T-helper 22 cell (primary cell): ENCODE results near the gene RGL2.
"Not testable (repeated sequence)": the region's sequence is repeated elsewhere in the genome, so short reads cannot be mapped to it uniquely, and the experiment has no call there.

ENCODE experiments used
- DNase-seq: peaks from one replicate; pipeline ENCODE4 v3.0.0-alpha.2; 2020; ENCODE audit warnings: low read depth

Gene RGL2

DNA sequence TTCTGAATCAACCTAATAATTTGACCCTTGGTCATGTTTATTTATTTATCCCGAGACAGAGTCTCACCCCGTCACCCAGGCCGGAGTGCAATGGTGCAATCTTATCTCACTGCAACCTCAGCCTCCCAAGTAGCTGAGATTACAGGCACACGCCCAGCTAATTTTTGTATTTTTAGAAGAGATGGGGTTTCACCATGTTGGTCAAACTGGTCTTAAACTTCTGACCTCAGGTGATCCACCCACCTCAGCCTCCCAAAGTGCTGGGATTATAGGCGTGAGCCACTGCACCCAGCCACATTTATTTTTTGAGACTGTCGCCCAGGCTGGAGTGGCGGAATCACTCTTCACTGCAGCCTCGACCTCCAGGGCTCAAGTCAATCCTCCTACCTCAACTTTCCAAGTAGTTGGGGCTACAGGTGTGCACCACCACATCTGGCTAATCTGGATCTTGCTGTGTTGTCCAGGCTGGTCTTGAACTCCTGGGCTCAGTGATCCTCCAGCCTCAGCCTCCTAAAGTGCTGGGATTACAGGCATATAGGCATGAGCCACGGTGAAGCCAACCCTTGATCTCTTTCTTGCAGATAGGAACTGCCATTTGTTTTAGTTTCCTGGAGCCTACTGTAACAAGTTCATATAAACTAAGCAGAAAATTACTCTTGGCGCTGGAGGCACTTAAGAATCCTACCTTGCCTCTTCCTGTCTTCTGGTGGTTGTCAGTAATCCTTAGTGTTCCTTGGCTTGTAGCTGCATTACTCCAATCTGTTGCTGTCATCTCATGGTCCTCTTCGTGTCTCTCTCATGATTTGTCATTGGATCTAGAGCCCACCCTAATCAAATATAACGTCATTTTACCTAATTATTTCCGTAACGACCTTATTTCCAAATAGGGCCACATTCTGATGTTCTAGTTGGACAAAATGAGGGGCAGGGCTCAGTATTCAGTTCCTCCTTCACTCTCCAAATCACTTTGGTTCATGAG lies 24.5 kb downstream of the RGL2 start:
- no peak for DNase-seq

DNA sequence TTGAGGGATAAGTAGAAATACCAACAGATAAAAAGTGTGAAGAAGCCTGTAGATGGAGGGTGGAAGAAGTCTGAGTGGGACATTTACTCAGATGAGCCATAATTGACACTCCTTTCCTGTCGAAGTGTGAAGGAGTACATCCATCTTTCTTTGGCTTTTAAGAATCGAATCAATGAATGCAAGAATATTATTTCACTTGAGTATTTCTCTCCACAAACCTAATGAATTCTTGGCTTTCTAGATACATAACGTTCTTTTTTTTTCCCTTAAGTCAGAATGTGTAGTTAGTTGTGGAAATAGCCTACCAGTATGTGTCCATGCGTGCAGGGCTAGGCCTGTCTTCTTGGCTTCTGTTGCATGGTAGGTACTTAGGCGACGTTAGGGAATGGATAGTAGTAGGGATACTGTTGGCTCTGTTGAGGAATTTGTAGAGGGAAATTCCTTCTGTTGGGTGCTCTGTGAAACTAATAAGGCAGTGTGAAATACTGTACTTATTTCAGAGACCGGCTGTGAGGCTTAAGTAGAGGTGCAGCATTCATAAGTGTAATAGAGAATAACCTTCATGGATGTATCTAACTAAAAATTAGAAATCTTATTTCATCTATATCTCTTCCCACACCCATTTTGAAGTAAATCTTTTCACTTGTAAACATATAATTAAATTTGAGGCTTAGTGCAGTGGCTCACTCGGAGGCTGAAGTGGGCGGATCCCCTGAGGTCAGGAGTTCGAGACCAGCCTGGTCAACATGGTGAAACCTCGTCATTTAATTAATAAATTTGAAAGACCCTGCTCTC lies 25.4 kb downstream of the RGL2 start:
- no peak for DNase-seq

GRCh38 chr6:33272275-33273128 lies 26.2 kb downstream of the RGL2 start:
- no peak for DNase-seq

DNA sequence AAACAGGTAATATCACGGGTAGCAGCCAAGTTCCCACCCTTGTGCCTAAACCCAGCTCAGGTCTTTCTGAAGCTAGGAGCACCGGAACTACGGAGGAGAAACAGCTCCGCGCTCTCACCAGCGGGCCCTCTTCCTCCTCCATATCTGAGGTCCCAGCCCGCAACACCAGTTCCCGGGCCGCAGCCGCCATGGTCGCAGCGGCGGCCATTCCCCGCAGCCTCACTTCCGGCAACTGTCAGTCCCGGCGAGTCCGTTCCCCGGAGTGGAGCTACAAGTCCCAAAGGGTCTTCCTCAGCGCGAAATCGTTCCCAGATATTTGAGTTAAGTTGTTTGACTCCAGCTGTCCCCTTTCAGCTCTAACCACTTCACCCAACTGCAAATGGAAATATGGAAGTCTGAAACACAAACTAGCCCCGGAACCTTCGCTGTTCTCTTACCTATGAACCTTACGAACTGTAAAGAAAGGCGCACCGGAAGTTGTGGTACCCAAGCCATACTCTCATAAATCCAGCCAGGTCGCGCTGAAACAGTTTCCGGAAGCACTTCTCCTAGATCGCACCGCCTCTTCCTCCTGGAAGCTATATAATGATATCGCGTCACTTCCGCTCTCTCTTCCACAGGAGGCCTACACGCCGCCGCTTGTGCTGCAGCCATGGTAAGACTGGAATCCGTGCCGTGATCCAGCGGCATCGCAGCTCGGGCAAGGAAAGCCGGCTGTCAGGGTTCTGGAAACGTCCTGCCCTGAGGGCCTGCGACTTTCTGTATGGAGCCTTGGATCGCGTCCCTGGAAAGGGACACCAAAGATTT lies 27.1 kb downstream of the RGL2 start, which contains the start of the genes RPS18 and VPS52:
RPS18 (plus strand) TSS at position 608 of the 807 bp plus-strand sequence; CDS start at position 653, 45 bp downstream.
VPS52 (minus strand) TSS at position 409 of the 807 bp plus-strand sequence; CDS start at position 208, 201 bp downstream.
- DNase-seq: peak; percentile 90

DNA sequence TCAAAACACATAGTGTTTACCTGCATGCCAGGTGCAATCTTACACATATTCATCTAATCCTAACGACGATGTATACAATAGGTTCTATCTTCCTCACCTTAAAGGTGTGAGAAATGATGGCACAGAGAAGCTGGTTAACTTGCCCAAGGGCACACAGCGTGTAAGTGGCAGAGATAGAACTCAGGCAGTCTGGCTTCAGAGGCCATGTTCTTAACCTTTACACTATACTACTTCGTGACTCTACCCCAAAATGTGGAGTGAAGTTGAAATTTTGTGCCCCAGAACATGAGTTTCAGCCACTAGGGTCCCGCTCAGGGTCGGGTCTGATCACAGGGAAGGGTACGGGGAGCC lies 27.6 kb downstream of the RGL2 start:
- no peak for DNase-seq

DNA sequence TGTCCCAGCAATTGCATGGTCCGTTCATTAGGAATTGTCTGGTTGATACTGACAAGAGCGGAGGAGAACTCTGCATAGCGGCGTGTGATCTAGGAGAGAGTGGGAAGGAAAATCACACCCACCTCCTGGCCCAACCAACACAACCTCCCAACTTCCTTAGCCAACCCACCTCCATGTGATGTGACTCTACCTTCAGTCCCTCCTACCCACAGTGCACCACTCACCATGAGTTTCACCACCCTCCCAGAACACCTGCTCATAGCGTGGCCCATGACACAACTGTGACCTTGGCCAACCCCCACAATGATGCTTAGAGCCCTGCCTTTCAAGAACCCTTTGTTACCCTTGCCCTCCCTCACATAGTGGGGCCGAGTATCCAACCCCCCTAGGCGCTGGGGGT lies 34.7 kb downstream of the RGL2 start:
- no peak for DNase-seq

- not testable (repeated sequence) for DNase-seq
These were observed 36.3 kb downstream of the RGL2 start for GRCh38 chr6:33262490-33262889.

DNA sequence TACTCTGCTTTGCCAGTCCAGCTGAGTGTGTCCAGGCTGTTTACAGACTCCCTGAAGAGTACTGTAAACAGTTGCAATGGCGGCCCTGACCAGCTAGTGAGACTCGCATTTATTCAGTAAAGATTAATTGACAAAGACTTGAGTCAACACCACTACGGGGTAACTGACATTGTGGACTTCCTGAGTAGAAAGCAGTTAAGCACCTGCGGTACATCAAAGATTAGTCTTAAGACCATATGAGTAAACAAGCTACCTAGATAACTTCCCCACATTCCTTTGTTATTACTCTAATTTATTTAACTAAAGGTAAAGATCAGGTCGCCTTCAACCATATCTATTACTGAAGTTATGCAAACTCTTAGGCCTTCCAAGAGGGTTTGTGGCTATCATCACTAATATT lies 39.7 kb downstream of the RGL2 start:
- no peak for DNase-seq

DNA sequence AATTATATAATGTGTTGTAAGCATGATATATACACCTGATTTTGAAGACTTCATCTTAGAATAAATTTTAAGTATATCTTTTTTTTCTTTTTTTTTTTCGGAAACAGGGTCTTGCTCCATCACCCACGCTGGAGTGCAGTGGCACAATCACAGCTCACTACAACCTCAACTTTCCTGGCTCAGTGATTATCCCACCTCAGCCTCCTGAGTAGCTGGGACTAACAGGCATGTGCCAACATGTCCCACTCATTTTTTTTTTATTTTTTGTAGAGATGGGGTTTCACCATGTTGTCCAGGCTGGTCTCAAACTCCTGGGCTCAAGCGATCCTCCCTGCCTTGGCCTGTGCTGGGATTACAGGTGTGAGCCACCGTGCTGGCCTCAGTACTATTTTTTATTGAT lies 44.2 kb downstream of the RGL2 start:
- no peak for DNase-seq

GRCh38 chr6:33252759-33253158 lies 46.0 kb downstream of the RGL2 start:
- DNase-seq: no peak

DNA sequence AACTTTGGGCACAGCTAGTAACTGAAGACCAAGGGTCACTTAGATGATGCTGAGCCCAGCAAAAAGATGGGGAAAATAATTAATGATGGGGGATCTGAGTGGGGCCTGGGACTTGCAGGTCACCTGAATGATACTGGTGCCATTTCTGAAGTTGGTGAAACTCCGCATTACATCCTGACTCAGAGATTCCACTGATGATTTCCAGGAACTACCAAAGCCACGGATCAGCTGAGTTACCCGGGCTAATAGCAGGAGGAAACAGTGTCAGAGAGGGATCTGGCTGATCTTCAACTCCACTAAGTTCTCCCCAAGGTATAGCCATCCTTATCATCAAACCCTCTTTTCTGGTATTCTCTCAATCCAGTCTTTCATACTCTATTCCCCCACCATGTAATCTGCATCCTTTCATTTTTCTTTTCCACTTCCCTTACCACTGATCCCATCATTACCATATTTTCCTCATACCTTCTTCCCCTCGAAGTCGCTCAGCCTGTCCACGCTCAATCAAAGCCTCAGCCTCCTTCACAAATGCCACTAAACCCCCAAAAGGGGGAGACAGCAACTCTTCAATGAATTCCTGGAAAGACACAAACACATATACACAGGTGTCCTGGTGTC lies 47.2 kb downstream of the RGL2 start:
- no peak for DNase-seq

DNA sequence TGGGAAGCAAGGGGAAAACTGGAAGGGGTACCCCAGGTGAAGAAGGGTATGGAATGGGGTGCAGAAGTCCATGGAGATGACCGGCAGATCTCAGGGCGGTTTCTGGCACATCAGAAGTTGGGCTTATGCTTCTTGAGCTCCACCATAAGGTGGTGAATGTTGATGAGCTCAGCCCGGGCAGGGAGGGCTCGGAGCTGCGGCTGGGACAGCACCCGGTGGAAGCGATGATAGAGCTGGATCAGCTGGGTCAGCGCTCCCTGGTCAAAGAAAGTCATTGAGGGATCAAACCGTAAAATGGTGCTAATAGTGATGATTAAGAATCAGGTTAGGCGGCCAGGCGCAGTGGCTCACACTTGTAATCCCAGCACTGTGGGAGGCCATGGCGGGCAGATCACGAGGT lies 48.0 kb downstream of the RGL2 start:
- DNase-seq: no peak

GRCh38 chr6:33249732-33250630 lies 48.8 kb downstream of the RGL2 start:
- DNase-seq: no peak

GRCh38 chr6:33248932-33249731 lies 49.6 kb downstream of the RGL2 start:
- DNase-seq: peak; percentile 96

GRCh38 chr6:33248643-33248931 lies 50.2 kb downstream of the RGL2 start:
- DNase-seq: peak; percentile 28

GRCh38 chr6:33247977-33248642 lies 50.6 kb downstream of the RGL2 start:
- peak; percentile 71 for DNase-seq

DNA sequence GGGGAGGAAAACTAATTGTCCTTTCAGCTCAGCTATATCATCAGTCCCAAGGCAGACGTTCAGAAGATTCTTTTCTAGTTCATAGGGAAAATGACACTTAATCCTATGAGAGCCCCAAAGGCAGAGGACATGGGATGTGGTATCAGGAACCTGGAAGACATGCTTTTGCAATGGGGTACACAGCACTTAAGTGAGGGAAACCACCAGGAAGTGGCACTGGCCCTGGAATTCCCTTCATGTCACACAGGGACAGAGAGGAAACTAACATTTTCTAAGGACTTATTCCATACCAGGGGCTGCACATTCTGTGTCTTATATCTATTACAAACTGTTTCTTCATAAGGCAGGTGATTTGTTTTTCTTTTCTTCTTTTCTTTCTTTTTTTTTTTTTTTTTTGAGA lies 55.3 kb downstream of the RGL2 start:
- no peak for DNase-seq

DNA sequence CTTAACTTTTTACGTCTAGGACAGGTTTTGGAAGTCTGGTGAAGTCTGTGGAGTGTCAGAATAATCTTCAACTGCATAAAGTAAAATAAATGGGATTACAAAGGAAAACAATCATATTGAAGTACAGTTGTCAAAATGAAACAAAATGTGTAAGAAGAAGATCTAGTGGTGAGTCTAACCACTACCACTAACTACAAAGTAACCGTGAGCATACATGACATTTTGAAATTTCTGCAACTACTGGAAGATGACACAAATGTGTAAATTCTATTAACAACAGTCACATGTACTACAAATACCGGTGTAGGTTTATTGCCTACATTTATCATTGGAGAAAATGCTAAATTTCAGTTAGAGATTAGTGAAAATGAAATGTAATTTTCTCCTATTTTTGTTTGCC lies 56.8 kb downstream of the RGL2 start:
- DNase-seq: no peak
